Erythroblast (primary cell): ENCODE measurements around the gene SLC6A17.

ENCODE experiments used
- DNase-seq, 2 experiments: peaks; one replicate each; lab custom pipeline; 2025; lab: John Stamatoyannopoulos, UW
- GATA1 ChIP-seq: IDR thresholded peaks from 2 replicates; pipeline ENCODE4 v1.6.1; 2011; ENCODE audit warnings: low read depth, mild to moderate bottlenecking, control low read depth, low read length, moderate library complexity
- POLR2A ChIP-seq: IDR thresholded peaks from 2 replicates; pipeline ENCODE4 v1.6.1; 2011; ENCODE audit warnings: mild to moderate bottlenecking, low read length

Gene SLC6A17

GRCh38 chr1:110248746-110249145 lies 98.5 kb downstream of the SLC6A17 start:
- DNase-seq, result no peak
- TF ChIP-seq POLR2A (no peak), GATA1 (no peak)

- no peak for DNase-seq
- no peak for TF ChIP-seq POLR2A
- no peak for TF ChIP-seq GATA1
These were observed 99.0 kb downstream of the SLC6A17 start for GRCh38 chr1:110249256-110249655.

- no peak for DNase-seq
- TF ChIP-seq POLR2A (no peak), GATA1 (no peak)
These were observed 99.7 kb downstream of the SLC6A17 start for GRCh38 chr1:110250008-110250407.

DNA sequence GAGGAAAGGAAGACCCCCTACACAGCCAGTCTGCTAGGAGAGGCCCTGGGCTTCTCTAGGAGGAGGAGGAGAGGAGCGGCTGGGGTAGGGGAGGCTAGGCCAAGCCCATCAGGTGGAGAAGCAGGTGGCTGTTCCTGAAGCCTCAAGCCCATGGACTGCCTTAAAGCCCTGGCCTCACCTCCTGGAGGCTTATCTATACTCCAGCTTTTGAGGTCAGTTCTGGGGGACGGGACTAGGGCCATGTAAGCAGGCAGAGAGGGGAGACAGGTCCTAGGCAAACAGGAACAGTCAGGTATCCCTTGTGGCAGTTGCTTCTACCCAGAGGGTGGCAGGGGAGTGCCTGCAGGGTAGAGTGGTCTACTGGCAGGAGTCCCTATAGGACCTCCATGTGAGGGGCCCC lies 100.5 kb downstream of the SLC6A17 start:
- TF ChIP-seq POLR2A (no peak), GATA1 (no peak)

More for the DNA sequence above, 100.5 kb downstream of the SLC6A17 start:
- DNase-seq, result no peak
